ENCODE results near the gene GABRG3.

- no peak for TF ChIP-seq POLR2AphosphoS5 (IDR thresholded peaks at IDR 0.05; ENCODE audit: low read depth, low read length)
- TF ChIP-seq POLR2A (IDR thresholded peaks at IDR 0.05; ENCODE audit: low read depth, low read length): no peak
Observed at GRCh38 chr15:27091270-27091940, 120.4 kb downstream of the GABRG3 start.

Data from GM12891 (cell line).